HG02798 (cell line): ENCODE results near the gene DOCK8.

ENCODE experiments used
- ATAC-seq: cut with Tn5 transposase; IDR thresholded peaks from one replicate; pipeline ENCODE4 v1.9.1; 2021; ENCODE audit warnings: mild to moderate bottlenecking; ENCODE audit not compliant: unreplicated experiment, poor library complexity

The DOCK8 gene

GRCh38 chr9:265209-265870 is 50.7 kb downstream of the DOCK8 start:
- ATAC-seq: no peak

DNA sequence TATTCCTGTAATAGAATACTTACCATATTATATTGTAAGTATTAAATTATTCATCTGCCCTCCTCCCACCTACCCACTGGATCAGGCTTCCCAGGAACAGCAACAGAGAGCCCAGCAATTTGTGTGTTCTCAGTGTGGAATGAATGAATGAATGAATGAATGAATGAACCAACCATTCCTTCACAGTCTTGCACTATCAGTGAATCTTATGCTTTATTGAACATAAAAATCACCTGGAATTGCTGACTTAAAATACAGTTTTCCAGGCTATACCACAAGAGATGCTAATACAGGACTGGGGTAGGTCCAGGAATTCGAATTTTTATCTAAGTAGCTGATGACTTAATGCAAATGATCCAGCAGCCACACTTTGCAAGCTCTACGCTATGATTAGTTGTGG is 51.6 kb downstream of the DOCK8 start:
- no peak for ATAC-seq

- no peak for ATAC-seq
Observed at GRCh38 chr9:268616-269015, 54.0 kb downstream of the DOCK8 start.

GRCh38 chr9:269081-269711 is 54.5 kb downstream of the DOCK8 start:
- no peak for ATAC-seq

DNA sequence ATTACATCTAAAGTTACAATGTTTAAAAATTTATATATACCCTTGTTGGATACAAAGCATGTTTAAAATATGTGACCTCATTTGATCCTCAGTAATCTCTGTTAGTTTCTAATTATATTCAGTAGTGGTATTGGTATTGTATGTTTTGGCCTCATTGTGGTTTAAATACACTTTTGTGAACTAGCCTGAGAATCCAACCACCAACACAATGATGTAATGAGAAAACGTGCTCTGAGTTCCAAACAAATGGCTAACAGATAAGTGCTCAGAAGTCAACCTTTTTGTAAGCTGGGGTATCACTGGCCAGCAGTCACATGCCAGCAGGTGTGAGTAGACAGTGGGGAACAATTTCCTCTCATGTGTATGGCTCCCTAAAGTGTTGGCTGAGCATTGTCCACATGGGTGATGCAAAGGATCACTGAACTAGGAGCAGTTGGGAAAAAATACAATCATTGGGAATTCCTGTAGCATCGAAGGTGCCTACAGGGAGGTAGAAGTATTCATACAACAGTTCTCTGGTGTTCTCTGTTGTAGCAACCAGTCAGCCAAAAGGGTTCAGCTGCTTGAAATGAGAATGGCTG is 56.1 kb downstream of the DOCK8 start:
- ATAC-seq: no peak

DNA sequence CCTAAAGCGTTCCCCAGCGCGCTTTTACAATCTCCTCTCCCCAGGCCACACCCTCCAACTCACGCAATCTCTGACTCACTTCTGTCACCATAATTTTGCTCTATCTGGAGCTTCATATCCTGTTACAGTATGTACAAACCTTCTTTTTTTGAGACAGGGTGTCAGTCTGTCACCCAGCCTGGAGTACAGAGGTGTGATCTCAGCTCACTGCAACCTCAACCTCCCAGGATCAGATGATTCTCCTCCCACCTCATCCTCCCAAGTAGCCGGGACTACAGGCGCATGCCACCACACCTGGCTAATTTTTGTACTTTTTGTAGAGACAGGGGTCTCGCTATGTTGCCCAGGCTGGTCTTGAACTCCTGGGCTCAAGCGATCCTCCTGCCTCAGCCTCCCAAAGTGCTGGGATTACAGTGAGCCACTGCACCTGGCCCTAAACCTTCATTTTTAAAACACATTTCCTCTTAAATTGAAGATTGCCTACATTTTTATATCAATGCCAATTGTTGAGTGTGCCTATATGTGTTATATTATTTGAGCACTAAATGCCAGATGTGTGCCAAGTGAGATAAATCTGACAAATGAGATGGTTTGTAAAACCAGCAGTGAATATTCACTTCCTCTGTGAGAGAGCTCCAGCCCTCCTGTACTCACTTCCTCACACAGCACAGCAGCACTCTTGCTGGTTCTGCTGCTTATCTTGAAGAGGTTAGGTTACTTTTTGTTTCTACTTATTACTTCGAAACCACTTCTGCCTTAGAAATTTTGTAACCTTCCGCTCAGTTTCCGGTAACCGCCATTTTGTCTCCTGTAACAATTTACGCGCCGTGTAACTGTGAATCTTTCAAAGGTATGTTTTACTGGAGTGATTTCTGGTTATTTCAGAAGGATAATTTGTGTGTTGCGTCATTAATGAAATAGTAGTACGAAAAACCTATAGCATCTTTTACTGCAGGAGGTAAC is 57.9 kb downstream of the DOCK8 start:
- peak; percentile 99 for ATAC-seq

DNA sequence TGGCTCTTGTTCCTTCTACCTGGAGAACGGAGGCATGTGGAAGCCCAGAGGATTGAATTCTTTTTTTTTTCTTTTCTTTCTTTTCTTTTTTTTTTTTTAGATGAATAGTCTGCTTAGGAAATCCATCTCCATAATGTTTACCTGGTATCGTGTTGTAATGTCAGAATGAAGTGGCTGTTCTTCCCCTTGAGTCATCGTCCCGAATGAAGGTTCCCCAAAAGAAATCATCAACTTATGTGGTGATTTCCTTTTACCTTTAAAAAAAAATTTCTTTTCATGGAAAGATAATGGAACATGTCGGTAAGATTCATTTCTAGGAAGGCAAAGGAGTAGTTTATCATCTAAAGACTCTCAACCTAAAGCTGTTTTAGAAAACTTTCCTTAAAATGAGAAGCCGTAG is 59.7 kb downstream of the DOCK8 start:
- ATAC-seq: no peak

GRCh38 chr9:277601-278295 is 63.1 kb downstream of the DOCK8 start:
- ATAC-seq: no peak

DNA sequence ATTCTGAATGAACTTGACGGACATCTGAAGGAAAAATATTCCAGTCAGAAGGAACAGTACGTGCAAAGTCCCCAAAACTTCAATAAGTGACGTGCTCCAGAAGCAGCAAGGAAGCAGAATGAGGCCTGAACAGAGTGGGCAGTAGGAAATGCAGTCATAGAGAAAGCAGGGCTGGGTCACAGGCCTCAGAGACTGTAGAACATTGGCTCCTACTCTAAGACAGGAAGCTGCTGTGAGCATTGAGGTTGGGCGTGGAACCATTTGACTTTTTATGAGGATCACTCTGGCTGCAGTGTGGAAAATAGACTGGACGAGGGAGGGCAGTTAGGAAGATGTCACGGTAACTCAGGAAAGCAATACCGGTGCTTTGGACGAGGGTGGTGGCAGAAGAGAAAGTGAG is 64.0 kb downstream of the DOCK8 start:
- ATAC-seq: no peak

DNA sequence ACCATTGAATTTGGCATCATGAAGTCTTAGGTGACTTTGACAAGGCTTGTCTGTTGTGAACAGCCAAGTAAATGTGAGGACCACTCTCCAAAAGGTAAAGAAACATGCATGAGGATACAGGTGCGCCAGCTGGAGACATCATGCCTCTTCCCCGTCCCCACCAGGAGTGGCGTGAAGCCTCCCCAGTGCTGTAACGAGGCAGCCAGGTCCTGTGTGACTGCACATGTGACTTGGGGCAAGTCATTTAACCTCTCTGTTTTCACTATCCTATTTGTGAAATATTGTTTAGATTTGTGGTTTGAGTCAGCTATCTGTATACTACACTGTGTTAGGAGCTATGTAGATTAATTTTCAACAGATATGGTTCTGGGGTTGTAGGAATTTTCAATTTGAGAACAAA is 65.0 kb downstream of the DOCK8 start:
- ATAC-seq: no peak

- peak; percentile 49 for ATAC-seq
Observed at GRCh38 chr9:281741-282645, 67.3 kb downstream of the DOCK8 start.

GRCh38 chr9:286071-286740 is 71.5 kb downstream of the DOCK8 start:
- ATAC-seq: no peak

GRCh38 chr9:289121-289520 is 74.5 kb downstream of the DOCK8 start:
- no peak for ATAC-seq

DNA sequence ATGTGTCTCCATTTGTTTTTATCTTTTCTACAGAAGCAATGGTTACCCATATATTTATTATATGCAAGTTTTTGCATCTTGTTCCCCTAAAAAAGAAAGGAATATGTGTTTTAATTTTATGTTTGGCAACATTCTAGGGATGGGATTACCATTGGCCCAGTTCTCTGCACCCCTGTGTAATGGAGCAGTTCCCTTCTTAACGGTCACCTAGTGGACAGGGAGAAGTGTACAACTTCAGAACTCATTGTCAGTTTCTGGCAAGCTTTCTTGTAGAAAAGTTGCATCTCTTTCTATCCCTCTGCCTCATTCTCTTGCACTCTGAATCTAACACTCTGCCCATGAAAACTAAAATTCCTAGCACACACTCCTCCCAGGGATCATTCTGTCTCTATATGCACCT is 78.2 kb downstream of the DOCK8 start:
- ATAC-seq: no peak

DNA sequence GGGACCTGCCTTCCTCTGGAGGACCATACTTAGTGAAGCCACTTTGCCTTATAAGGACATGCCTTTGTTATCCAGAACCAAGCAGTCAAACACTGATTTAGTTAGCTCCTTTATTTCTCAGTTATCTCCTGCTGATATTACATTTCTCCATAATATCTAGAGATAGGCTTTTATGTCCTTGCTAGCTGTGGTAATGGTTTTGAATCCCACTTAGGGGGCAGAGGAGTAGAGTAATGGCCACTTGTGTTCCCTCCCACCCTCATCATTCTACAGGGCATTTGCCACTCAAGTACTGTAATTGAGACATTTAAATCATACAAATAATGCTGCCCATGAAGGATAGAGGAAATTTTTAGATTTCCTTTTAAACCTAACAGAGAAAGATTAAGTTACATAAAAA is 80.9 kb downstream of the DOCK8 start:
- ATAC-seq: no peak

- ATAC-seq: no peak
Observed at GRCh38 chr9:296411-296810, 81.7 kb downstream of the DOCK8 start.

GRCh38 chr9:297104-297972 is 82.7 kb downstream of the DOCK8 start:
- peak; percentile 97 for ATAC-seq

DNA sequence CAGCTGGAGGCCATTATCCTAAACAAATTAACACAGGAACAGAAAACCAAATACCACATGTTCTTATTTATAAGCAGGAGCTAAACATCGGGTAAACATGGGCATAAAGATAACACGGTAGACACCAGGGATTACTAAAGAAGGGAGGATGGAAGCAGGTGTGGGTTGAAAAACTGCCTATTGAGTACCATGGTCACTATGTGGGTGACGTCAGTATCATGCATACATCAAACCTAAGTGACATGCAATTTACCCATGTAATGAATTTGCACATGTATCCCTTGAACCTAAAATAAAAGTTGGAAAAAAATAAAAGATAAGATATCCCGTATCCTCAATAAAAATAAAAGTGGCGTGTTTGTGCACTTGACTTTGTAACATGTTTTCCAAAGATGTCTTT is 88.8 kb downstream of the DOCK8 start:
- ATAC-seq: no peak
